Mononuclear cell (primary cell): Measurements from ENCODE around the gene FPR1. TPM values are rescaled to one million over a fixed set of nuclear protein-coding genes. Genes with fewer than 3 reads are reported as not detected.
"Not testable (repeated sequence)": the region's sequence is repeated elsewhere in the genome, so short reads cannot be mapped to it uniquely, and the experiment has no call there.

ENCODE experiments used
- H3K27me3 ChIP-seq: 2 replicates; pipeline ENCODE4 v1.6.0; 2011; ENCODE audit warnings: low read length, control low read depth; ENCODE audit not compliant: insufficient read depth
- H3K4me1 ChIP-seq: 2 replicates; pipeline ENCODE4 v1.5.1; 2011; ENCODE audit warnings: mild to moderate bottlenecking, low read length, control low read depth; ENCODE audit not compliant: insufficient read depth
- H3K4me3 ChIP-seq: 2 replicates; pipeline ENCODE4 v1.5.1; 2011; ENCODE audit warnings: mild to moderate bottlenecking, low read length, moderate library complexity
- H3K9me3 ChIP-seq: 2 replicates; pipeline ENCODE4 v1.5.1; 2011; ENCODE audit warnings: low read depth, mild to moderate bottlenecking, control low read depth, low read length
- total RNA-seq: library from RNA; depleted of rRNA; stranded (reverse); fragments of >200 nt; gene quantifications from one replicate; pipeline ENCODE4 v1.2.3, GENCODE V29; 2012

The FPR1 gene
- total RNA-seq, 1 donor = 81.6 TPM

DNA sequence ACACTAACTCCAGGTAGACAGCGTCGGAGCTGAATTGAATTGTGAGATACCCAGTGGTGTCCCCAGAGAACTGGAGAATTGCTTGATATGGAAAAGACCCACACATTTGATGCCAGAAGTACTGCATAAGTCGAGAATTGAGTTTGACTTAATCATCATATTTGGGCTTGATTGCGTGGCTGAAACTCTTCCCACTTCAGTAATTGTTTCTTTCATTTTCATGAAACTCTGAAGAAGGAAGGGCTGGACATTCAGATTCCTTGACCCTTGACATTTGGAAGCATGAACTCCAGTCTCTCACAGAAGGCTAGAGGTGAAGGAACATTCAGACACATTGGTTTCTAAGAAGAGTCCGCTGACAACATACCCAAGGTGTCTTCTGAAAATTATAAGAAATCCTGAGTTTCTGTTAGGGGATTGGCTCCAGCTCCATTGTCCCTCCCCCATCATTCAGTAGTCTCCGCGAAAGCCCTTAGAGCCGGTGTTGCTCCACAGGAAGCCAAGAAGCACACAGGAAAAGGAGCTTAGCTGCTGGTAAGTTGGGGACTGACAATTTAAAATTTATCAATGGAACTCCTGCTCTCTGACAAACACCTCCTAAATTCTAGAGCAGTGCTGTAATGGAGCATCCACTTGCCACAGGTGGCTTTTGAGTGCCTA lies 9.1 kb upstream of the FPR1 start, which contains the start of gene FPR2:
TSS of gene FPR2 (plus strand) at position 484 of the 660 bp plus-strand sequence. CDS start 7,479 bp downstream, outside the sequence.
- no peaks in the 10 kb centered on the region for H3K27me3 ChIP-seq
- peaks cover 68% of the 10 kb centered on the region for H3K4me1 ChIP-seq
- H3K4me3 ChIP-seq = peak within 1 kb of the TSS; percentile 46
- H3K9me3 ChIP-seq = no peaks in the 10 kb centered on the region

DNA sequence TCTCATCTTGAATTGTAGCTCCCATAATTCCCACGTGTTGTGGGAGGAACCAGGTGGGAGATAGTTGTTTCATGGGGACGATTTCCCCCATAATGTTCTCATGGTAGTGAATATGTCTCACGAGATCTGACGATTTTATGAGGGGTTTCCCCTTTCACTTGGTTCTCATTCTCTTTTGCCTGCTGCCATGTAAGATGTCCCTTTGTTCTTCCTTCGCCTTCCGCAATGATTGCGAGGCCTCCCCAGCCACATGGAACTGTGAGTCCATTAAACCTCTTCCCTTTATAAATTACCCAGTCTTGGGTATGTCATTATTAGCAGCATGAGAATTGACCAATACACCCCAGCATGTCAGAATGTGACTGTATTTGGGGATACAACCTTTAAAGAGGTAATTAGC lies 3.9 kb upstream of the FPR1 start:
- peaks cover 57% of the 10 kb centered on the region for H3K4me1 ChIP-seq
- H3K4me3 ChIP-seq = no peak overlapping the region

GRCh38 chr19:51754770-51755169 lies 3.1 kb upstream of the FPR1 start:
- H3K4me1 ChIP-seq = peaks cover 55% of the 10 kb centered on the region
- no peak overlapping the region for H3K4me3 ChIP-seq
- no peaks in the 10 kb centered on the region for H3K27me3 ChIP-seq
- H3K9me3 ChIP-seq = no peaks in the 10 kb centered on the region

More for the DNA sequence above, 3.9 kb upstream of the FPR1 start:
- H3K27me3 ChIP-seq = no peaks in the 10 kb centered on the region
- no peaks in the 10 kb centered on the region for H3K9me3 ChIP-seq

DNA sequence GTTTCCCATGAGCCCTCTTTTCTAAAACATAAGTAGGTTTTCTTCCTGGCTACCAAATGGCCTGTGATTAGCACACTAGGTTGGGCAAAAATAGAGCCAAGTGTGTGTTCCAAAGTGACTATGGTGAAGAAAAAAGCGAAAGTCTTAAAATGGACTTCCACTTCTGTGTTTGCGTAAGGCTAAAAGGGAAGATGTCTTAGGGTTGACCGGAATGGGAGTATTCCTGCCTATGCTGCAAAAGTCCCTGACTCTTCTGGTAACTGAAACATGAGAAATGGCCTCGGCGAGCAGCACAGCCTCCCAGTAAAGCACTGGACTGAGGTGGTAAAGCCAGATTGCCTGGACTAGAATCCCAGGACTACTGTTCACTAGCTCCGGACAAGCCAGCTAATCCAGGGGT lies 2.4 kb upstream of the FPR1 start:
- peaks cover 60% of the 10 kb centered on the region for H3K4me1 ChIP-seq
- H3K9me3 ChIP-seq = no peaks in the 10 kb centered on the region
- no peak overlapping the region for H3K4me3 ChIP-seq

DNA sequence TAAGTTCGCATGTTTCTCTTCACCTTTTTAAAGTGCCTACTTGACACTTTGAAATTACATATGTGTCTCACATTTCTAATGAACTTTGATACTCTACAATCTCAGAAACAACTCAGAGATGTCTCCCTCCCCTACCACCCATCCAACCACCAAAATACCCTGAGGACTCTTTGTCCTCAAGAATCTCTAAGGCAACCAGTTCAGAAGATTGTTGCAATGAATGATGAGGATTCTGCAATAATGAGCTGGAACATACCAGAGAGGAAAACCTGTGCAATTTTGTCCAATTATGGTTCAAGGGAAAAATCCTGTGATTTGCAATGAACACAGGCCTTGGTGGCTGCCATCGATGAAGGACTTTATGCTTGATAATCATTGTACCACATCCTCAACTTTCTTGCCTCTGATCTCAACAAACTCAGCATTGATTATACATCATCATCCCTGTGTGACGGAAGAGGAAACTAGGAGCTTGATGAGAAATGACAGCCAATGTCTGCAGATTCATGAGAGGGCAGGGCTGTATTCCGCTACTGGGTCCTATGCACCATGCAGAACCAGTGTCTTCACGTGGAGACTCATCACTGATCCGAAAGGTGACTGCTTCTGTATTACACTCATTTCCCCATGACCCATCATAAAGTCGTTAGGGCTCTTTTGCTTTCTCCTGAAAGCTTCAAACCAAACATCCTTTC lies 1.1 kb downstream of the FPR1 start:
- H3K4me3 ChIP-seq = peak overlapping the region; percentile 54
- peaks cover 76% of the 10 kb centered on the region for H3K4me1 ChIP-seq
- no peaks in the 10 kb centered on the region for H3K27me3 ChIP-seq
- H3K9me3 ChIP-seq = no peaks in the 10 kb centered on the region

More for the DNA sequence above, 2.4 kb upstream of the FPR1 start:
- H3K27me3 ChIP-seq = no peaks in the 10 kb centered on the region

GRCh38 chr19:51749979-51750378 lies 1.7 kb downstream of the FPR1 start:
- H3K4me3 ChIP-seq = peak overlapping the region; percentile 54
- no peaks in the 10 kb centered on the region for H3K9me3 ChIP-seq
- no peaks in the 10 kb centered on the region for H3K27me3 ChIP-seq
- H3K4me1 ChIP-seq = peaks cover 70% of the 10 kb centered on the region

GRCh38 chr19:51746731-51747130 lies 4.9 kb downstream of the FPR1 start:
- Histone ChIP-seq H3K27me3 (no peaks in the 10 kb centered on the region), H3K4me1 (peaks cover 38% of the 10 kb centered on the region), H3K4me3 (no peak overlapping the region), H3K9me3 (no peaks in the 10 kb centered on the region)

GRCh38 chr19:51743405-51743804 lies 8.3 kb downstream of the FPR1 start:
- H3K9me3 ChIP-seq = no peaks in the 10 kb centered on the region
- H3K27me3 ChIP-seq = no peaks in the 10 kb centered on the region
- no peak overlapping the region for H3K4me3 ChIP-seq
- H3K4me1 ChIP-seq = peaks cover 43% of the 10 kb centered on the region

DNA sequence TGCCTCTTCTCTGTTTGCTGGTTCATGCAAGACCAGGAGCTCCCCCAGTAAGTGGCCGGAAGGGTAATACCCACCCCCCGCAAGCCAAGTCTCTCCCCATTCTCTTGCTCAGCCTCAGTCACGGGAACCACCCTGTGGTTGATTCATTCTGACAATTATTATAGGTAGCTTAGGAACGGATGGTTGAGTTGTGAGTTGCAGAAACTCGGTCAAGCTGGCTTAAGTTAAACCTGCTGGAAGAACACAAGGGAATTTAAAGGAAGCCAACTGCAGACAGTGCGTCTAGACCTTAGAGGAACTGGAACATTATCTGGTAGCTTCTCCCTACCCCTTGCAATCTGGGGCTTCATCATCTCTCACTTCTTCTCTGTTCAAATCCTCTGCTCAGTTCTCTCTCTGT lies 8.9 kb downstream of the FPR1 start:
- H3K27me3 ChIP-seq = no peaks in the 10 kb centered on the region
- no peak overlapping the region for H3K4me3 ChIP-seq
- peaks cover 43% of the 10 kb centered on the region for H3K4me1 ChIP-seq
- H3K9me3 ChIP-seq = no peaks in the 10 kb centered on the region

DNA sequence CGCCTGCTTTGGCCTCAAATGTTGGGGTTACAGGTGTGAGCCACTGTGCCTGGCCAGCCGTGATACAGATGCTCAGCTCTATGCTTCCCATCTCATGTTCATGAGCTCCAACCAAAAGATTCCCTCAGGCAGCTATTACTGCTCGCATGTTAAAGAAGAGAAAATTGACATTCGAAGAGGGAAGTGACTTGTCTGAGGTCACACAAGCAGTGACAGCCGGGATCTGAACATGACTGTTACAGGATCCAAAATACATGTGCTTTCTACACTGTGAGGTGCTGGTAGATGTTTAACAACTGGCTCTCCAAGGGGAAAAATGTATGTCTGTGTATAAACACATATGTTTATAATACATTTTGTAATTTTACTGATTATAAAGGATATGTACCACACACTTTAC lies 11.3 kb downstream of the FPR1 start:
- Histone ChIP-seq H3K4me3 (no peak overlapping the region), H3K9me3 (no peaks in the 10 kb centered on the region), H3K27me3 (no peaks in the 10 kb centered on the region), H3K4me1 (peaks cover 55% of the 10 kb centered on the region)

- Histone ChIP-seq H3K27me3 (no peaks in the 10 kb centered on the region), H3K4me3 (no peak overlapping the region), H3K9me3 (no peaks in the 10 kb centered on the region), H3K4me1 (peaks cover 62% of the 10 kb centered on the region)
These were observed 12.0 kb downstream of the FPR1 start for GRCh38 chr19:51739466-51740213.

- not testable (repeated sequence) for H3K4me3 ChIP-seq, H3K27me3 ChIP-seq, H3K9me3 ChIP-seq
- peaks cover 65% of the 10 kb centered on the region for H3K4me1 ChIP-seq
These were observed 13.2 kb downstream of the FPR1 start for GRCh38 chr19:51738523-51738922.

DNA sequence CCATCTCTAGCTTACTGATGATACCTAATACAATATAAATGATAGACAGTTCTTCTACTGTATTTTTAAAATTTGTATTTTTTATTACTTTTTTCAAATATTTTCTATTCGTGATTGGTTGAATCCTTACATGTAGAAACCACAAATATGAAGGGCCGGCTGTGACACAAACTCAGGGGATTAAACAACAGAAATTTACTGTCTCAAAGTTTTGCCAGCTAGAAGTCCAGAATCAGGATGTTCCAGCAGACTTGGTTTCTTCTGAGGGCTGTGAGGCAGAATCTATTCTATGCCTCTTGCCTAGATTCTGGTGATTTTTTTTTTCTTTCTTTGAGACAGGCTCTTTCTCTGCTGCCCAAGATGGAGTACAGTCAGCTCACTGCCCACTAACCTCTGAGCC lies 13.8 kb downstream of the FPR1 start:
- no peaks in the 10 kb centered on the region for H3K27me3 ChIP-seq
- H3K4me1 ChIP-seq = peaks cover 65% of the 10 kb centered on the region
- no peak overlapping the region for H3K4me3 ChIP-seq
- H3K9me3 ChIP-seq = no peaks in the 10 kb centered on the region

DNA sequence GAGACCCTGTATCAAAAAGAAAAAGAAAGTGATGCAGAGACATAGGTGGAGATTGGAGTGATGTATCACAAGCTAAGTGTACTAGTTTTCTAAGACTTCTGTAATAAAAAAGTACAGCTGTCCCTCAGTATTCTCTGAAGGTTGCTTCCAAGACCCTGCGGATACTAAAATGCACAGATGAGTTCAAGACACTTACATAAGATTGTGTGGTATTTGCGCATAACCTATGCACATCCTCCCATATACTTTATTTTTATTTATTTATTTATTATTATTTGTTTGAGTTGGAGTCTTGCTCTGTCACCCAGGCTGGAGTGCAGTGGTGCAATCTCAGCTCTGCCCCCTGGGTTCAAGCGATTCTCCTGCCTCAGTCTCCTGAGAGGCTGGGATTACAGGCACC lies 14.3 kb downstream of the FPR1 start:
- H3K9me3 ChIP-seq = no peaks in the 10 kb centered on the region
- no peaks in the 10 kb centered on the region for H3K27me3 ChIP-seq
- H3K4me3 ChIP-seq = no peak overlapping the region
- H3K4me1 ChIP-seq = peaks cover 65% of the 10 kb centered on the region

- Histone ChIP-seq H3K4me3 (no peak overlapping the region), H3K27me3 (no peaks in the 10 kb centered on the region), H3K4me1 (peaks cover 63% of the 10 kb centered on the region), H3K9me3 (no peaks in the 10 kb centered on the region)
These were observed 15.8 kb downstream of the FPR1 start for GRCh38 chr19:51735759-51736449.
